PC-3 (cell line): ENCODE results near the gene CLEC11A. TPM values are rescaled to one million over a fixed set of nuclear protein-coding genes. Genes with fewer than 3 reads are reported as not detected.
"Not testable (repeated sequence)": the region's sequence is repeated elsewhere in the genome, so short reads cannot be mapped to it uniquely, and the experiment has no call there.

ENCODE experiments used
- ATAC-seq: fragments of 200-7000 bp; cut with Tn5 transposase; 2 replicates; pipeline ENCODE4 v1.9.1; 2020; ENCODE audit warnings: mild to moderate bottlenecking, moderate library complexity
- BruUV-seq: library from RNA; stranded (reverse); fragments of 400-500 nt; replicated peaks from 2 replicates; lab custom pipeline; 2021; lab: Mats Ljungman, UMichigan
- CTCF ChIA-PET: fragments of 300-600 bp; sonication (Branson Sonifier 250); formaldehyde crosslinking; loops from one replicate; lab custom pipeline; 2022; ENCODE audit warnings: antibody characterized with exemption; lab: Charles Lee
- POLR2A ChIA-PET: fragments of 300-600 bp; sonication (Branson Sonifier 250); formaldehyde crosslinking; loops from one replicate; lab custom pipeline; 2022; ENCODE audit warnings: antibody characterized with exemption; ENCODE audit not compliant: unreplicated experiment; lab: Charles Lee
- DNase-seq: peaks from one replicate; pipeline ENCODE4 v3.0.0-alpha.2; 2015
- H2AFZ ChIP-seq: fragments of 300-600 bp; sonication (generic); 2 replicates; pipeline ENCODE4 v1.6.0; 2016; ENCODE audit warnings: antibody characterized with exemption, low read length
- H3F3A ChIP-seq: fragments of 300-600 bp; sonication (generic); one replicate; pipeline ENCODE4 v1.6.0; 2017; ENCODE audit warnings: antibody characterized with exemption, low read length, control low read depth, mild to moderate bottlenecking; ENCODE audit not compliant: unreplicated experiment
- H3K27ac ChIP-seq: fragments of 300-600 bp; sonication (generic); 2 replicates; pipeline ENCODE4 v1.5.1; 2016; ENCODE audit warnings: mild to moderate bottlenecking, low read length
- H3K27me3 ChIP-seq: fragments of 300-600 bp; sonication (generic); 2 replicates; pipeline ENCODE4 v1.6.1; 2016; ENCODE audit warnings: low read length, mixed read lengths
- H3K36me3 ChIP-seq: fragments of 300-600 bp; sonication (generic); 2 replicates; pipeline ENCODE4 v1.6.1; 2016; ENCODE audit warnings: low read depth, mixed run types, low read length, mixed read lengths
- H3K4me1 ChIP-seq: fragments of 300-600 bp; sonication (generic); 2 replicates; pipeline ENCODE4 v1.5.1; 2016; ENCODE audit warnings: low read length; ENCODE audit not compliant: insufficient read depth
- H3K4me2 ChIP-seq: fragments of 300-600 bp; sonication (generic); 2 replicates; pipeline ENCODE4 v1.6.0; 2016; ENCODE audit warnings: low read length
- H3K4me3 ChIP-seq: fragments of 300-600 bp; sonication (generic); 2 replicates; pipeline ENCODE4 v1.5.1; 2016; ENCODE audit warnings: mild to moderate bottlenecking, low read length, mixed read lengths
- H3K79me2 ChIP-seq: fragments of 300-600 bp; sonication (generic); 2 replicates; pipeline ENCODE4 v1.6.1; 2017; ENCODE audit warnings: low read length, mixed read lengths
- H3K9ac ChIP-seq: fragments of 300-600 bp; sonication (generic); 2 replicates; pipeline ENCODE4 v1.6.0; 2016; ENCODE audit warnings: mild to moderate bottlenecking, low read length
- H3K9me2 ChIP-seq: fragments of 300-600 bp; sonication (generic); replicated peaks from 2 replicates; pipeline ENCODE4 v1.6.1; 2016; ENCODE audit warnings: mixed run types, low read length, mixed read lengths
- H3K9me3 ChIP-seq: fragments of 300-600 bp; sonication (generic); 2 replicates; pipeline ENCODE4 v1.6.1; 2016; ENCODE audit warnings: low read length, mixed read lengths
- H4K20me1 ChIP-seq: fragments of 300-600 bp; sonication (generic); 2 replicates; pipeline ENCODE4 v1.6.1; 2016; ENCODE audit warnings: low read length, mixed read lengths
- EZH2 ChIP-seq: fragments of 300-600 bp; sonication (generic); IDR thresholded peaks from one replicate; pipeline ENCODE4 v1.6.1; 2017; ENCODE audit warnings: antibody characterized with exemption, mild to moderate bottlenecking, low read length; ENCODE audit not compliant: unreplicated experiment
- EZH2phosphoT487 ChIP-seq: fragments of 300-600 bp; sonication (generic); IDR thresholded peaks from 2 replicates; pipeline ENCODE4 v1.6.1; 2018; ENCODE audit warnings: mild to moderate bottlenecking, antibody characterized with exemption, low read length, borderline replicate concordance
- intact Hi-C: fragments of 100-400 bp; cut with micrococcal nuclease; formaldehyde crosslinking; loops from 2 replicates; pipeline ENCODE4 v1.9.0; 2023
- total RNA-seq: library from RNA; depleted of rRNA; stranded (reverse); fragments of >200 nt; gene quantifications from 2 replicates; pipeline ENCODE4 v1.2.3, GENCODE V29; 2014; rRNA removed
- TF ChIP-seq, protein P1 (sequence below): fragments of 300-600 bp; sonication (generic); conservative IDR thresholded peaks from 2 replicates; pipeline ENCODE4 v1.5.1; 2017; ENCODE audit warnings: antibody characterized with exemption, low read depth, mild to moderate bottlenecking, low read length

CLEC11A gene
- total RNA-seq, 1 experiment from 2014 or later: 2.3 TPM

- H4K20me1 ChIP-seq: no peaks in the 10 kb centered on the region
- no peaks in the 10 kb centered on the region for H3K9me2 ChIP-seq
- no peaks in the 10 kb centered on the region for H3K79me2 ChIP-seq
- no peaks in the 10 kb centered on the region for H3K4me1 ChIP-seq
- no peak overlapping the region for H3K4me3 ChIP-seq
- peak; percentile 39 for DNase-seq
- no peaks in the 10 kb centered on the region for H3F3A ChIP-seq
- H3K4me2 ChIP-seq: no peak overlapping the region
- peaks cover 23% of the 10 kb centered on the region for H3K27me3 ChIP-seq
- no peak for ATAC-seq
- POLR2A ChIA-PET: no interaction called here
- H3K9me3 ChIP-seq: no peaks in the 10 kb centered on the region
- CTCF ChIA-PET: no interaction called here
- intact Hi-C loops: no loop called here
- TF ChIP-seq EZH2 (no peak), EZH2phosphoT487 (no peak)
- TF ChIP-seq, protein P1, sequence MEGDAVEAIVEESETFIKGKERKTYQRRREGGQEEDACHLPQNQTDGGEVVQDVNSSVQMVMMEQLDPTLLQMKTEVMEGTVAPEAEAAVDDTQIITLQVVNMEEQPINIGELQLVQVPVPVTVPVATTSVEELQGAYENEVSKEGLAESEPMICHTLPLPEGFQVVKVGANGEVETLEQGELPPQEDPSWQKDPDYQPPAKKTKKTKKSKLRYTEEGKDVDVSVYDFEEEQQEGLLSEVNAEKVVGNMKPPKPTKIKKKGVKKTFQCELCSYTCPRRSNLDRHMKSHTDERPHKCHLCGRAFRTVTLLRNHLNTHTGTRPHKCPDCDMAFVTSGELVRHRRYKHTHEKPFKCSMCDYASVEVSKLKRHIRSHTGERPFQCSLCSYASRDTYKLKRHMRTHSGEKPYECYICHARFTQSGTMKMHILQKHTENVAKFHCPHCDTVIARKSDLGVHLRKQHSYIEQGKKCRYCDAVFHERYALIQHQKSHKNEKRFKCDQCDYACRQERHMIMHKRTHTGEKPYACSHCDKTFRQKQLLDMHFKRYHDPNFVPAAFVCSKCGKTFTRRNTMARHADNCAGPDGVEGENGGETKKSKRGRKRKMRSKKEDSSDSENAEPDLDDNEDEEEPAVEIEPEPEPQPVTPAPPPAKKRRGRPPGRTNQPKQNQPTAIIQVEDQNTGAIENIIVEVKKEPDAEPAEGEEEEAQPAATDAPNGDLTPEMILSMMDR: no peak
- no TSS peak for BruUV-seq
- H2AFZ ChIP-seq: no peak overlapping the region
- no peaks in the 10 kb centered on the region for H3K36me3 ChIP-seq
- H3K9ac ChIP-seq: no peak overlapping the region
- H3K27ac ChIP-seq: no peak overlapping the region
Observed at GRCh38 chr19:50772476-50772875, 49.3 kb downstream of the CLEC11A start.

GRCh38 chr19:50772912-50773311 is 49.7 kb downstream of the CLEC11A start:
- H3K4me3 ChIP-seq, DNase-seq, H3K9me3 ChIP-seq, H3K27ac ChIP-seq, ATAC-seq, intact Hi-C loops, H3K4me2 ChIP-seq, H3K4me1 ChIP-seq, H3K9me2 ChIP-seq, BruUV-seq, H2AFZ ChIP-seq, H3K9ac ChIP-seq, H3F3A ChIP-seq, H3K79me2 ChIP-seq, H3K36me3 ChIP-seq, CTCF ChIA-PET, POLR2A ChIA-PET, H4K20me1 ChIP-seq: not testable (repeated sequence)
- H3K27me3 ChIP-seq: peaks cover 27% of the 10 kb centered on the region

DNA sequence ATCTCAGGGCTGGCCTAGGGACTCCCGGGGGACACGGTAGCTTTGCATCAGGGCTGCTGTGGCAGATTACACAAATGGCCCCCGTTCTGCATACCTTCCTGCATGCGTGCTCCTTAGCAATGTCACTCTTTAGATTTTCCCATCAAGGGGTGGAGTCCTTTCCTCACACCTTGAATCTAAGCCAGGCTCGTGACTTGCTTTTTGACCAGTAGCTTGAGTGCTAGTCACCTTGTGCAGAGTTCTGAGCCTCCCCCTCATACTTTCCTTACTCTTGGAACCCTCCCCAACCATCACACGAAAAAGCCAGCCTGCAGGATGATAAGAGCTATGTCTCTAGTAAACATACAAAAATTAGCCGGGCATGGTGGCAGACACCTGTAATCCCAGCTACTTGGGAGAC is 50.3 kb downstream of the CLEC11A start:
- intact Hi-C loops, CTCF ChIA-PET, POLR2A ChIA-PET, H3K9ac ChIP-seq, H3K4me2 ChIP-seq, H3K4me3 ChIP-seq, DNase-seq, H2AFZ ChIP-seq, H3K9me3 ChIP-seq, BruUV-seq, H3K36me3 ChIP-seq, H3F3A ChIP-seq, H3K4me1 ChIP-seq, H4K20me1 ChIP-seq, H3K27ac ChIP-seq, H3K79me2 ChIP-seq, H3K9me2 ChIP-seq, ATAC-seq: not testable (repeated sequence)
- peaks cover 32% of the 10 kb centered on the region for H3K27me3 ChIP-seq

Other genes starting within 250 kb of the CLEC11A start
- gene EMC10, start 246.9 kb upstream of the CLEC11A start, total RNA-seq: 228 and 286 TPM in 2 replicates
- 3.5 and 6.2 TPM in 2 replicates for gene GARIN5A, start 246.5 kb upstream of the CLEC11A start, total RNA-seq
- 60.8 and 71.5 TPM in 2 replicates for gene JOSD2, start 212.2 kb upstream of the CLEC11A start, total RNA-seq
- not detected in 2 replicates for gene ASPDH, start 209.5 kb upstream of the CLEC11A start, total RNA-seq
- 0.26 and 0.52 TPM in 2 replicates for gene LRRC4B, start 154.9 kb upstream of the CLEC11A start, total RNA-seq
- 0.12 and 0.18 TPM in 2 replicates for gene SYT3, start 83.5 kb upstream of the CLEC11A start, total RNA-seq
- gene C19orf81, start 73.9 kb upstream of the CLEC11A start, total RNA-seq: 5.7 and 20.0 TPM in 2 replicates
- gene SHANK1, start 3.6 kb upstream of the CLEC11A start, total RNA-seq: 0.12 and 0.47 TPM in 2 replicates
- gene GPR32, start 47.1 kb downstream of the CLEC11A start, total RNA-seq: not detected in 2 replicates
- gene ACP4, start 67.1 kb downstream of the CLEC11A start, total RNA-seq: not detected in 2 replicates
- gene KLK1, start 100.4 kb downstream of the CLEC11A start, total RNA-seq: not detected in 2 replicates
- 1.3 TPM in 1 of 2 replicates, not detected in the other for gene KLK15, start 110.2 kb downstream of the CLEC11A start, total RNA-seq
- gene KLK3, start 131.6 kb downstream of the CLEC11A start, total RNA-seq: not detected in 2 replicates
- not detected in 2 replicates for gene KLK2, start 150.1 kb downstream of the CLEC11A start, total RNA-seq
- not detected in 2 replicates for gene KLK4, start 188.0 kb downstream of the CLEC11A start, total RNA-seq
- gene KLK5, start 229.7 kb downstream of the CLEC11A start, total RNA-seq: 58.5 and 59.0 TPM in 2 replicates
- gene KLK6, start 246.2 kb downstream of the CLEC11A start, total RNA-seq: 73.7 and 75.0 TPM in 2 replicates